GM18858 (cell line): ENCODE results near the gene TRPM2.

Experiments
- ATAC-seq: cut with Tn5 transposase; IDR thresholded peaks from one replicate; pipeline ENCODE4 v1.9.1; 2021; ENCODE audit not compliant: unreplicated experiment

Gene TRPM2

DNA sequence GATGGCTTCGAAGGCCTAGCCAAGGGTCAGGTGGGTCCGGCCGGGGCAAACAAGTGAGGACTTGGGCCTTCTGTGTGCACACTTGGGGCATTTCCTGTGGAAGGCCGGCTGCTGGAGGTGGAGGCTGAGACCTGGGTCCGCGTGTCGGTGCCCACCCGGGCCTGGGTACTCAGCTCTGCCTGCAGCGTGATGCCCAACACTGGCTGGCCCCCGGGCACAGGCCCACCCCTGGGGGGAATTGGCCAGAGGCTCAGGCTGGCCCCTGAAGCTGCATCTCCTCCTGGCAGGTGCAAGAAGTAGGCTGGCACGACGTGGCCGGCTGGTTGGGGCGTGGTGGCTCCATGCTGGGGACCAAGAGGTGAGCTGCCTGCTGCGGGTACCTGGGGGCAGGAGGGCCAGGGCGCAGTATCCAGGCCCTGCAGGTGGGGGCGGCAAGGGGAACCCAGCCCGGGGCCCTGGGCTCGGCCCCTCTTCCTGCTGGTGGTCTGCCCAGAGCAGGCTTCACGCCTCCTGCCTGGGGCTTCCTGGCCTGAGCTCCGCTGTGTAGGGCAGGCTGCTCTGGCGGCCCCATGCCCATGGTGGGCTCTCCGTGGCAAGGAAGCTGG, 31.5 kb upstream of the TRPM2 start:
- no peak for ATAC-seq

DNA sequence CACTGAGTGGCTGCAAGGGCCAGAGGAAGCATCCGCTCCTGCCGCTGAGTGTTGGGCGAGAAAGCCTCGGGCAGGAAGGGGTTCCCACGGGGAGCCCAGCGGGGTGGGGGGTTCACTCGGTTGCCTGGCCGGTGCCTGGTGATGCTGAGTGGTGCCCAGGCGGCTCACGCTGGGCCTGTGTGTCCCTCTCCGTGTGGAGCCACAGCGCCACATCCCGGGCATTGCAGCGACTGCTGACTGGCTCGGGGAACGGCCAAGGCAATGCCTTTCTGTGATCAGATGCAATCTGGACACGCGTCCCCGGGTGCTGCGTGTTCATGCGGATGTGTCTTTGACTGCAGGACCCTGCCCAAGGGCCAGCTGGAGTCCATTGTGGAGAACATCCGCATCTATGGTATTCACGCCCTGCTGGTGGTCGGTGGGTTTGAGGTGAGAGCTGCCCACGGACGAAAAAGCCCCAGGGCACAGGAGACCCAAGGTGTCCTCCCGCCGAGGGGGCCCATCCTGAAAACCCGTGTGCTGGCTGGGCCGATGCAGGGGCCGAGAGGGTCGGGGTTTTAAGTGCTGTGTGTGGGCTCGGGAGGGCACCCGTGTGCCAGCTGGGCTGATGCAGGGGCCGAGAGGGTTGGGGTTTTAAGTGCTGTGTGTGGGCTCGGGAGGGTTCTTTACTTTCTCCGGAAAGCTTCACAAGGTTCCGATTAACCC, 30.6 kb upstream of the TRPM2 start:
- ATAC-seq: no peak

DNA sequence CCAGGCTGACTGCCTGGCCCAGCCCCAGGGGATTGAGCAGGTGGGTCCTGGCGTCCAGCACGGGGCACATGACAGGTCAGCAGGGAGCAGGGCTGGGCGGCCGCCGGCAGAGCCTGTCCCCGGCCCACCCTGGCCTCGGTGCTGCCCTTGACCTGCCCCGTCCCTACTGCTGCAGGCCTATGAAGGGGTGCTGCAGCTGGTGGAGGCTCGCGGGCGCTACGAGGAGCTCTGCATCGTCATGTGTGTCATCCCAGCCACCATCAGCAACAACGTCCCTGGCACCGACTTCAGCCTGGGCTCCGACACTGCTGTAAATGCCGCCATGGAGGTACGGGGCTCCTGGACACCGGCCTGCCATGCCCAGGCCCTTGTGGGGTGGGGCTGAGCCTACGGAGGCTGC, 29.8 kb upstream of the TRPM2 start:
- ATAC-seq: no peak

- no peak for ATAC-seq
Observed at GRCh38 chr21:44324106-44324853, 29.1 kb upstream of the TRPM2 start.

GRCh38 chr21:44324854-44325107, 28.6 kb upstream of the TRPM2 start:
- no peak for ATAC-seq

DNA sequence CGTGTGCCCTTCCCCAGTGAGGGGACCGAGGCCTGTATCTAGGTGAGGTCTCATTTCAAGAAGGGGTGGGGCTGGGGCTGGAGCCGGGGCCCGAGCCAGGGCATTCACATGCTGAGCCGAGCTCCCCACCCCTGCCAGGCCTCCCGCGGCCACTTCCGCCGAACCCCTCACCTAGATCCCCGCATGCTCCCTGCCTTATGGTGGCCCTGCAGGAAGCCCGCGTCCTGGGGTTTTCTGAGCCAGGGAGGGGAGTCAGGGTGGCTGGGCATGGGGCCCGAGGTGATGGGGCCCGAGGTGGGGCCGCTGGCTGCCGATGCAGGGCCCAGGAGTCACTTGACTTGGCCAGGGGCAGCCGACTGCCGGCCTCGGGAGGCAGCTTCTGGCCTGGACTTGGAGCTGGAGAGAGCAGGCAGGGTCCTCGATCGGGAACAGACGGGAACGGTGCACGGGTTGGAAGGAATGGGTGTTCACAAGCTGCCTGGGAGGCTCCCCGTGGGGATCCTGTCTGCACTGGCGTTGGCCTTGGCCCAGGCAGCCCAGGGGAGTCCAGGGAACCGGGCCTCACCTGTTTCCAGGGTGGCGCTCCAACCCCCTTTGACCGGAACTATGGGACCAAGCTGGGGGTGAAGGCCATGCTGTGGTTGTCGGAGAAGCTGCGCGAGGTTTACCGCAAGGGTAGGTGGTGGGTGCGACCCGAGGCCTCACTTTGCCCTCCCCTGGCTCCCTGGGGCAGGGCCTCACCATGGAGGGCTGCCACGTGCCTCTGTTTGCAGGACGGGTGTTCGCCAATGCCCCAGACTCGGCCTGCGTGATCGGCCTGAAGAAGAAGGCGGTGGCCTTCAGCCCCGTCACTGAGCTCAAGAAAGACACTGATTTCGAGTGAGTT, 27.8 kb upstream of the TRPM2 start:
- no peak for ATAC-seq

GRCh38 chr21:44326272-44326647, 27.2 kb upstream of the TRPM2 start:
- ATAC-seq: no peak

DNA sequence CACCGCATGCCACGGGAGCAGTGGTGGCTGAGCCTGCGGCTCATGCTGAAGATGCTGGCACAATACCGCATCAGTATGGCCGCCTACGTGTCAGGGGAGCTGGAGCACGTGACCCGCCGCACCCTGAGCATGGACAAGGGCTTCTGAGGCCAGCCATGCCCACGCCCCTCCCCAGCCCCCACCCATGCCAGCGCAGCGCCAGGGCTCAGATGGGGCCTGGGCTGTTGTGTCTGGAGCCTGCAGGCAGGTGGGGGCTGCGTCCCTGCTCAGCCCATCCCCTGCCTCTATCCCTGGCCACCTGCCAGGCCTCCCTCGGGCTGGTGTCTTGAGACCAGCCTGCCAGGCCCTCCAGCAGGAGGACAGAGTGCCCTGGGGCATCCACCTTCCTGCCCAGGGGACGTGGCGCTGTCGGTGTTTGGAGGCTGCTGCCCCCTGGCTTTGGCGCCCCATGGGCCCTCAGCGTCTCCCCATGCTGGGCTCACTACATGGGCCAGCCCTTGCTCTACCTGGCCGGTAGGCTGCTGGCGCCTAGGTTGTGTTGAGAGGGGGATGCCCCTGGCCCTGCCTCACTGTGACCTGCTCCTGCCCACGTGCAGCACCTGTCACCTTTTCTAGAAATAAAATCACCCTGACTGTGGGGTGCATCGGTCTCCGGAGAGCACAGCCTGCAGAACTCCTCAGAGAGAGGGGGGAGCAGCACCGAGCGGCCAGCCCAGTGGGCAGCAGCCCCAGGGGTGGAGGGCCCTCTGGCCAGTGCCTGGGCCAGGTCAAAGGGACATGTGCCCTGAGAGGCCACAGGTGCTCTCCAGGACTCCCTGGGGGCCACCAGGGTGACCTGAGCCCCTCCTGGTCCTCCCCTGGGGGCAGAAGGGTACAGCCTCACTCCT, 26.5 kb upstream of the TRPM2 start:
- ATAC-seq: no peak

- ATAC-seq: no peak
Observed at GRCh38 chr21:44327603-44327974, 25.8 kb upstream of the TRPM2 start.

DNA sequence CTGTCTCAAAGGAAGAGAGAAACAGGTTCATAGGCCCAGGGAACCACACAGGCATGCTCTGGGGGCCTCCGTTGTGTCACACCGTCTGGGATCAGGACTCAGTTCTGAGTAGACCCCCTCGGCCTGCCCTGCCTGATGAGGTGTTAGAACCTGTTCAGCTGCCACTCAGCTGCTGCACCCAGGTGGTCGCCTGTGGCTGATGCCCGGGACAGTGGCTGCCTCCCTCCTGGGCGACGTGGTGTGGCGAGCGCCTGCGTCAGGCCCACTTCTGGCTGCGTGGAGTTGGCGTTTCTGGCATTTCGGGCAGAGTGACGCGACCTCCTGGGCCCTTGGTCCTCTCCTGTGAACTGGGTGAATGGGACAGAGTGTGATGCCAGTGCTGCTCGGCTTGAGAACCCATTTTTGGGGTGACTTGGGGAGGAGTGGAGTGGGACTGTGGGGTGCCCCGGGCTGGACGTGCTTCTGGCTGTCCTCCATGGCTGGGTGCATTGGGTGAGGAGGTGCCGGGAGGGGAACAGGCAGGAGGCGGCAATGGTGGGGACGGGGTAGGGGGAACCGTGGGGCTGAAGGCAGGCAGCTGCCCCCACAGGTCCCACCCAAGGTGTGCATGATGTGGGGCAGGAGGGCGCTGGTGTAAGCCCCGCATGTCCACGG, 25.1 kb upstream of the TRPM2 start:
- no peak for ATAC-seq

DNA sequence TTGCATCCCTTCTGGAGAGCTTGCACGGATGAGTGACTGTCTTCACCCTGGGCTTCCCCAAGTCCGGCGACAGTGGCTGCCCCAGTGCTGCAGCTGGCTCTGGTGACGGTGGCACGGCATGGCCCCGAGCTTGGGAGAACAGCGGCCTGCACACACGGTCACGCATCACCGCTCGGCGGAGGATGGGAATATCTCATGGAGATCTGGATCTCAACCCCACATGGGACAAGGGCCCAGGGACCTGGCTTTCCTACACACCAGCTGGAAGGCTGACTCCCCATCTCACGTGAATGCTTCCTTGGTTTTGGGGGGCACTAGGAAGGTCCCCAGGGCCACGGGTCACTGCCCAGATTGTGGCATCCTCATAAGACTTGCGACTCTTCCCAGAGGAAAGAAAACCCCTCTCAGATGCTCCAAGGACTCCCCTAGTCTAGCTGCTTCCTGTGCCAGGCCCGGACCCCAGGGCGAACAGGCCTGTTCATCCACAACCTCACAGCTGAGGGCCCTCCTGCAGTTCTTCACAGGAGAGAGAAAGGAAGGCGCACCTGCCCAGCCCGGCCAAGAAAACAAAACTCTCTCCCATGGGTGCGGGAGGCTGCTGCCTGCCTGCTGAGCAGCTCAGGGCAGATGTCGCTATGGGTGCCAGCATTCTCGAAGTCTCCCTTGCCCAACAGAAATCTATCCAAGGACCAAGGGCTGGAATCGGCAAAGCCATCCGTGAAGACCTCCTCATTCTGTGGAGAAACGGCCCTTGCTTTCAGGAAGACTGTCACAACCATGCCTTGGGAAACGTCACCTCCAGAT, 24.1 kb upstream of the TRPM2 start:
- no peak for ATAC-seq

DNA sequence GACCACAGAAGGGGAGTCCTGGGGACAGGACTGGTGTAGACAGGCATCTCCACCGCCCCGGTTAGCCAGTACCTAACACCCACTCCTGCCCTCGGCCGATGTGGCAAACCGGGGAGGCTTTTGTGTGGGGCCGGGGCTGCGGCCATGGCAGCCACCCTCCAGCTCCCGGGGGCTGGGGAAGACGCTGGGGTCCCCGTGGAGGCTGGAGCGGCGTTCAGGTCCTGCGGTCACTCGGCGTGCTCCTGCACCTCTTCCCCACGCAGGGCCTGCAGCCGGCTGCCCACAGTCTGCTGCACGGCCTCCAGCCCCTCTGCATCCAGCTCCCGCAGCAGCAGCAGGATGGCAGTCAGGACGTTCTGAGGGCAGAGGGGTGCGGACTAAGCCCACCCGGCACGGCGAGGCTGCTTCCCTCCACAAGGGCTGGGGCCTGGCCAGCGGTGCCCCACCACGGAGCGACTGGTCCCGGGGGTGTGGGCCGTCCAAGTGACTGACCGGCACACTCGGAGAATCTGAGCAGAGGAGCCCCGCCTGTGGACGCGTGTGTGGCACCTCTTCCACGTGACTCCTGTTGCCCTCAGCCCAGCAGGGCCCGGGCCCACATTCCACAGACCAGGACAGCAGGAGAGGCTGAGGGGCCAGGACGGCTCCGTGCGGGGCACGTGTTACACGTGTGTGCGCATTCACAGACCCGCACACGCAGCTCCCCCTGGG, 23.3 kb upstream of the TRPM2 start:
- no peak for ATAC-seq

GRCh38 chr21:44330698-44331097, 22.7 kb upstream of the TRPM2 start:
- no peak for ATAC-seq

DNA sequence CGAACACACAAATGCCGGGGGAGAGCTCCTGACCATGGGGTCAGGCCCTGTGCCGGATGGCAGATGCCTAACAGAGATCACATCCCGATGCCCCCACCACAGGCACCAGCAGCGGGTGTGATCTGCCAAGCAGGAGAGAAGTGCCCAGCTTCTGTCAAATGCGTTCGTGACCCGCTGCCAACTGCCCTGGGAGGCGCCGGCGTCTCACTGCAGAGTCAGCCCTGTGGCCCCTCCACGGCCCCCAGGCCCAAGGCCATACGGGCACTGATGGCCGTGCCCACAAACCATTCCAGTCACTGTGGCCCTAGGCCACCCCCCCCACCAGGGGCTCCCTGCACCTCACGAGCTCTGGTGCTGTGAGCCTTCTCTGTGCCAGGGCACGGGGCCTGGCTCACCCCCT, 22.2 kb upstream of the TRPM2 start:
- no peak for ATAC-seq

GRCh38 chr21:44331650-44332307, 21.6 kb upstream of the TRPM2 start:
- no peak for ATAC-seq

- no peak for ATAC-seq
Observed at GRCh38 chr21:44332383-44332782, 21.0 kb upstream of the TRPM2 start.

GRCh38 chr21:44332965-44333364, 20.5 kb upstream of the TRPM2 start:
- ATAC-seq: no peak
